GM12878 (cell line): ENCODE results near the gene RAPGEF3. TPM values are rescaled to one million over a fixed set of nuclear protein-coding genes. Genes with fewer than 3 reads are reported as not detected.

Experiments
- CHD2 ChIP-seq: IDR thresholded peaks from 2 replicates; pipeline ENCODE4 v1.6.1; 2011; ENCODE audit warnings: low read depth, low read length, improper control_type of control experiment, borderline replicate concordance
- EZH2 ChIP-seq: IDR thresholded peaks from 2 replicates; pipeline ENCODE4 v1.6.1; 2012; ENCODE audit warnings: low read depth, mild to moderate bottlenecking, control low read depth, inconsistent platforms, low read length, borderline replicate concordance; ENCODE audit not compliant: control insufficient read depth
- KDM1A ChIP-seq: fragments of 200-600 bp; sonication (generic); IDR thresholded peaks from 2 replicates; pipeline ENCODE4 v1.6.1; 2016; ENCODE audit warnings: borderline replicate concordance
- LARP7 ChIP-seq: fragments of 450-650 bp; IDR thresholded peaks from 2 replicates; pipeline ENCODE4 v1.6.1; 2017; ENCODE audit warnings: mild to moderate bottlenecking
- NR2C2 ChIP-seq: IDR thresholded peaks from 2 replicates; pipeline ENCODE4 v1.6.1; 2011; ENCODE audit warnings: borderline replicate concordance, low read depth; ENCODE audit not compliant: control insufficient read depth, insufficient read length
- POLR2A ChIP-seq: IDR thresholded peaks from 2 replicates; pipeline ENCODE4 v1.6.1; 2011; ENCODE audit warnings: low read depth, mild to moderate bottlenecking, low read length
- RFX5 ChIP-seq: IDR thresholded peaks from 2 replicates; pipeline ENCODE4 v1.6.1; 2011; ENCODE audit warnings: low read depth, low read length, improper control_type of control experiment
- SMAD5 ChIP-seq: IDR thresholded peaks from 2 replicates; pipeline ENCODE4 v1.6.1; 2016; ENCODE audit warnings: antibody characterized with exemption, low read depth
- SP1 ChIP-seq: IDR thresholded peaks from one replicate; pipeline ENCODE4 v1.6.1; 2011; ENCODE audit warnings: low read depth, low read length
- SREBF1 ChIP-seq: IDR thresholded peaks from 2 replicates; pipeline ENCODE4 v1.6.1; 2012; ENCODE audit warnings: mild to moderate bottlenecking, low read length
- SRF ChIP-seq, 2 experiments: IDR thresholded peaks; 2 replicates each; pipeline ENCODE4 v1.6.1; 2011; ENCODE audit warnings: low read depth in 2 of 2, low read length in 2 of 2, mild to moderate bottlenecking in 1 of 2, moderate library complexity in 1 of 2
- STAT3 ChIP-seq: IDR thresholded peaks from 2 replicates; pipeline ENCODE4 v1.6.1; 2011; ENCODE audit warnings: low read depth, low read length, improper control_type of control experiment
- ZNF217 ChIP-seq: fragments of 450-650 bp; IDR thresholded peaks from 2 replicates; pipeline ENCODE4 v1.6.1; 2017; ENCODE audit warnings: antibody characterized with exemption, mild to moderate bottlenecking
- ZNF24 ChIP-seq: fragments of 450-650 bp; IDR thresholded peaks from 2 replicates; pipeline ENCODE4 v1.6.1; 2017; ENCODE audit warnings: antibody characterized with exemption, mild to moderate bottlenecking
- polyA plus RNA-seq, 11 experiments: library from polyadenylated mRNA; depleted of rRNA in 4 of 11; unstranded in 6 of 11; stranded (reverse) in 5 of 11; fragments of >200 nt; fragmentation: Nextera tagmentation in 4 of 11; fragmentation: Illumina TruSeq in 1 of 11; extraction: Ambion mirVana in 4 of 11; extraction: Trizol in 1 of 11; gene quantifications; 1 replicate in 1 of 11; 2 replicates in 10 of 11; pipeline versions ENCODE4 v1.2.1 to v1.2.3, GENCODE V29; 2011 to 2016; ENCODE audit warnings: inconsistent platforms in 2 of 11, missing spikeins in 2 of 11, low read depth in 1 of 11
- total RNA-seq, 4 experiments: library from RNA; depleted of rRNA in 3 of 4; stranded (reverse); fragments of >200 nt in 3 of 4; fragmentation: Illumina TruSeq in 1 of 4; extraction: Trizol in 1 of 4; gene quantifications; 2 replicates each; pipeline versions ENCODE4 v1.2.1 to v1.2.3, GENCODE V29; 2013 to 2021
- TF ChIP-seq, protein P1 (sequence below): fragments of 450-650 bp; formaldehyde crosslinking; IDR thresholded peaks from 2 replicates; pipeline ENCODE4 v1.4.0; 2020; ENCODE audit warnings: mild to moderate bottlenecking, moderate library complexity
- TF ChIP-seq, protein P2 (sequence below): fragments of 450-650 bp; formaldehyde crosslinking; IDR thresholded peaks from 2 replicates; pipeline ENCODE4 v1.4.0; 2022; ENCODE audit warnings: mild to moderate bottlenecking, moderate library complexity
- TF ChIP-seq, protein P3 (sequence below): fragments of 450-650 bp; IDR thresholded peaks from 2 replicates; pipeline ENCODE4 v1.6.1; 2017; ENCODE audit warnings: mild to moderate bottlenecking, moderate library complexity

The RAPGEF3 gene
- total and polyA plus RNA-seq, 10 of the 15 experiments (the other 5 are each of a cell fraction or from before 2014, with no cell fraction given): 0.02 to 0.92 (median 0.31) TPM; not detected in 2

DNA sequence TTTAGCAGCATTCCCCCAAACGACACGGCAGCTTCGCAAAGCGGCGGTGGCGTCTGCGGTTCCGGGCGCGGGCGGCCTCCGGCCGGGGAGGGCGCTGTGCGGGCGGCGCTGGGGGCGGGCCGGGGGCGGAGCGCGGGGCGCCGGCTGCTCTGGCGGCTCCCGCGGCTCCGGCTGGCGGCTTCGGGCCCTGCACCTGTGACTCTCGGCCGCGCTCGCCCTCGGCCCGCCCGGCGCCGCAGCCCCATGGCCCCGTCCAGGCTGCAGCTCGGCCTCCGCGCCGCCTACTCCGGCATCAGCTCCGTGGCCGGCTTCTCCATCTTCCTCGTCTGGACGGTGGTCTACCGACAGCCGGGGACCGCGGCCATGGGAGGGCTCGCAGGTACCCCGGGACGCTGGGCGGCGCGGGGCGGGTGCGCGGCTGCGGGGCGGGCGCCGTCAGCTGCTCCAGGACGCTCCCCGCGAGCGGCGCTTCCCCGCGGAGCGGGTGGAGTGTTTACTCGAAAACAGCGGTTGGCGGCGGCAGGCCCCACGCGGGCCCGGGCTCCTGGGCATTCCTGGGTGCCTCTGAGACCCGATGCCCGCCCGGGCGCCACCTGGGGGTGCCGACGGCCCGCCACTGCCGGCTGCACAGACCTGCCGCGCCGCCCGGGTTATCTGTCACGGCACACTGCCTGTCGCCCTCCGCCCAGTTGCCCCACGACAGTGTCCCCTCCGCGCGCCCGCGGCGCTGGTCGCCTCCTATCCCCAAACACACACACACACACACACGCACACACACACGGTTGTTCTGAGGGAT lies 14.6 kb upstream of the RAPGEF3 start, which contains the start of gene SLC48A1 (continued):
- TF ChIP-seq, protein P1, sequence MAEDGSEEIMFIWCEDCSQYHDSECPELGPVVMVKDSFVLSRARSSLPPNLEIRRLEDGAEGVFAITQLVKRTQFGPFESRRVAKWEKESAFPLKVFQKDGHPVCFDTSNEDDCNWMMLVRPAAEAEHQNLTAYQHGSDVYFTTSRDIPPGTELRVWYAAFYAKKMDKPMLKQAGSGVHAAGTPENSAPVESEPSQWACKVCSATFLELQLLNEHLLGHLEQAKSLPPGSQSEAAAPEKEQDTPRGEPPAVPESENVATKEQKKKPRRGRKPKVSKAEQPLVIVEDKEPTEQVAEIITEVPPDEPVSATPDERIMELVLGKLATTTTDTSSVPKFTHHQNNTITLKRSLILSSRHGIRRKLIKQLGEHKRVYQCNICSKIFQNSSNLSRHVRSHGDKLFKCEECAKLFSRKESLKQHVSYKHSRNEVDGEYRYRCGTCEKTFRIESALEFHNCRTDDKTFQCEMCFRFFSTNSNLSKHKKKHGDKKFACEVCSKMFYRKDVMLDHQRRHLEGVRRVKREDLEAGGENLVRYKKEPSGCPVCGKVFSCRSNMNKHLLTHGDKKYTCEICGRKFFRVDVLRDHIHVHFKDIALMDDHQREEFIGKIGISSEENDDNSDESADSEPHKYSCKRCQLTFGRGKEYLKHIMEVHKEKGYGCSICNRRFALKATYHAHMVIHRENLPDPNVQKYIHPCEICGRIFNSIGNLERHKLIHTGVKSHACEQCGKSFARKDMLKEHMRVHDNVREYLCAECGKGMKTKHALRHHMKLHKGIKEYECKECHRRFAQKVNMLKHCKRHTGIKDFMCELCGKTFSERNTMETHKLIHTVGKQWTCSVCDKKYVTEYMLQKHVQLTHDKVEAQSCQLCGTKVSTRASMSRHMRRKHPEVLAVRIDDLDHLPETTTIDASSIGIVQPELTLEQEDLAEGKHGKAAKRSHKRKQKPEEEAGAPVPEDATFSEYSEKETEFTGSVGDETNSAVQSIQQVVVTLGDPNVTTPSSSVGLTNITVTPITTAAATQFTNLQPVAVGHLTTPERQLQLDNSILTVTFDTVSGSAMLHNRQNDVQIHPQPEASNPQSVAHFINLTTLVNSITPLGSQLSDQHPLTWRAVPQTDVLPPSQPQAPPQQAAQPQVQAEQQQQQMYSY (CRISPR knock-in tag): no peak
- TF ChIP-seq SMAD5 (no peak), ZNF24 (no peak), SREBF1 (no peak), KDM1A (no peak), STAT3 (no peak), CHD2 (no peak), LARP7 (0 out of 2 replicates have a peak, but pooled peaks have one; percentile 44), SRF (IDR thresholded peaks at IDR 0.05; ENCODE audit: low read depth in 2 of 2, low read length in 2 of 2) (no peak), RFX5 (no peak), POLR2A (peak; percentile 62), ZNF217 (no peak), EZH2 (no peak), NR2C2 (no peak), SP1 (no peak)
- TF ChIP-seq, protein P2, sequence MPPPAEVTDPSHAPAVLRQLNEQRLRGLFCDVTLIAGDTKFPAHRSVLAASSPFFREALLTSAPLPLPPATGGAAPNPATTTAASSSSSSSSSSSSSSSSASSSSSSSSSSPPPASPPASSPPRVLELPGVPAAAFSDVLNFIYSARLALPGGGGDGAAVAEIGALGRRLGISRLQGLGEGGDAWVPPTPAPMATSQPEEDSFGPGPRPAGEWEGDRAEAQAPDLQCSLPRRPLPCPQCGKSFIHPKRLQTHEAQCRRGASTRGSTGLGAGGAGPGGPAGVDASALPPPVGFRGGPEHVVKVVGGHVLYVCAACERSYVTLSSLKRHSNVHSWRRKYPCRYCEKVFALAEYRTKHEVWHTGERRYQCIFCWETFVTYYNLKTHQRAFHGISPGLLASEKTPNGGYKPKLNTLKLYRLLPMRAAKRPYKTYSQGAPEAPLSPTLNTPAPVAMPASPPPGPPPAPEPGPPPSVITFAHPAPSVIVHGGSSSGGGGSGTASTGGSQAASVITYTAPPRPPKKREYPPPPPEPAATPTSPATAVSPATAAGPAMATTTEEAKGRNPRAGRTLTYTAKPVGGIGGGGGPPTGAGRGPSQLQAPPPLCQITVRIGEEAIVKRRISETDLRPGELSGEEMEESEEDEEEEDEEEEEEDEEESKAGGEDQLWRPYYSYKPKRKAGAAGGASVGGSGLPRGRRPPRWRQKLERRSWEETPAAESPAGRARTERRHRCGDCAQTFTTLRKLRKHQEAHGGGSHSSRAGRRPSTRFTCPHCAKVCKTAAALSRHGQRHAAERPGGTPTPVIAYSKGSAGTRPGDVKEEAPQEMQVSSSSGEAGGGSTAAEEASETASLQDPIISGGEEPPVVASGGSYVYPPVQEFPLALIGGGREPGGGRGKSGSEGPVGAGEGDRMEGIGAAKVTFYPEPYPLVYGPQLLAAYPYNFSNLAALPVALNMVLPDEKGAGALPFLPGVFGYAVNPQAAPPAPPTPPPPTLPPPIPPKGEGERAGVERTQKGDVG: no peak
- TF ChIP-seq, protein P3, sequence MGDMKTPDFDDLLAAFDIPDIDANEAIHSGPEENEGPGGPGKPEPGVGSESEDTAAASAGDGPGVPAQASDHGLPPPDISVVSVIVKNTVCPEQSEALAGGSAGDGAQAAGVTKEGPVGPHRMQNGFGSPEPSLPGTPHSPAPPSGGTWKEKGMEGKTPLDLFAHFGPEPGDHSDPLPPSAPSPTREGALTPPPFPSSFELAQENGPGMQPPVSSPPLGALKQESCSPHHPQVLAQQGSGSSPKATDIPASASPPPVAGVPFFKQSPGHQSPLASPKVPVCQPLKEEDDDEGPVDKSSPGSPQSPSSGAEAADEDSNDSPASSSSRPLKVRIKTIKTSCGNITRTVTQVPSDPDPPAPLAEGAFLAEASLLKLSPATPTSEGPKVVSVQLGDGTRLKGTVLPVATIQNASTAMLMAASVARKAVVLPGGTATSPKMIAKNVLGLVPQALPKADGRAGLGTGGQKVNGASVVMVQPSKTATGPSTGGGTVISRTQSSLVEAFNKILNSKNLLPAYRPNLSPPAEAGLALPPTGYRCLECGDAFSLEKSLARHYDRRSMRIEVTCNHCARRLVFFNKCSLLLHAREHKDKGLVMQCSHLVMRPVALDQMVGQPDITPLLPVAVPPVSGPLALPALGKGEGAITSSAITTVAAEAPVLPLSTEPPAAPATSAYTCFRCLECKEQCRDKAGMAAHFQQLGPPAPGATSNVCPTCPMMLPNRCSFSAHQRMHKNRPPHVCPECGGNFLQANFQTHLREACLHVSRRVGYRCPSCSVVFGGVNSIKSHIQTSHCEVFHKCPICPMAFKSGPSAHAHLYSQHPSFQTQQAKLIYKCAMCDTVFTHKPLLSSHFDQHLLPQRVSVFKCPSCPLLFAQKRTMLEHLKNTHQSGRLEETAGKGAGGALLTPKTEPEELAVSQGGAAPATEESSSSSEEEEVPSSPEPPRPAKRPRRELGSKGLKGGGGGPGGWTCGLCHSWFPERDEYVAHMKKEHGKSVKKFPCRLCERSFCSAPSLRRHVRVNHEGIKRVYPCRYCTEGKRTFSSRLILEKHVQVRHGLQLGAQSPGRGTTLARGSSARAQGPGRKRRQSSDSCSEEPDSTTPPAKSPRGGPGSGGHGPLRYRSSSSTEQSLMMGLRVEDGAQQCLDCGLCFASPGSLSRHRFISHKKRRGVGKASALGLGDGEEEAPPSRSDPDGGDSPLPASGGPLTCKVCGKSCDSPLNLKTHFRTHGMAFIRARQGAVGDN: 0 out of 2 replicates have a peak, but pooled peaks have one; percentile 21
